Stomach smooth muscle (tissue), 2 donors: ENCODE data around the gene HADHA.

ENCODE experiments used
- H3K27ac ChIP-seq: one replicate; pipeline ENCODE4 v1.7.0; 2013; ENCODE audit warnings: mild to moderate bottlenecking, low read length, inconsistent platforms
- H3K27me3 ChIP-seq, 2 donors: one replicate each; pipeline ENCODE4 v1.7.0; 2013; ENCODE audit warnings: low read length in 2 of 2; ENCODE audit not compliant: insufficient read depth in 2 of 2, control insufficient read depth in 1 of 2
- H3K36me3 ChIP-seq, 2 donors: one replicate each; pipeline ENCODE4 v1.7.0; 2013; ENCODE audit warnings: low read length in 2 of 2; ENCODE audit not compliant: control insufficient read depth in 2 of 2, insufficient read depth in 2 of 2
- H3K4me1 ChIP-seq: one replicate; pipeline ENCODE4 v1.7.0; 2013; ENCODE audit warnings: low read length; ENCODE audit not compliant: control insufficient read depth, insufficient read depth
- H3K4me3 ChIP-seq, 2 donors: one replicate each; pipeline ENCODE4 v1.7.0; 2013; ENCODE audit warnings: low read length in 2 of 2
- H3K9ac ChIP-seq, 2 donors: one replicate each; pipeline ENCODE4 v1.7.0; 2013; ENCODE audit warnings: low read length in 2 of 2, mild to moderate bottlenecking in 1 of 2
- H3K9me3 ChIP-seq, 2 donors: one replicate each; pipeline ENCODE4 v1.7.0; 2013; ENCODE audit warnings: low read length in 2 of 2; ENCODE audit not compliant: control insufficient read depth in 2 of 2
- donor health status: healthy.
- donor health status: Pancreatic carcinoma.

HADHA gene

GRCh38 chr2:26217720-26218119, 26.7 kb downstream of the HADHA start:
- Histone ChIP-seq H3K27me3 (no peaks in the 10 kb centered on the region), H3K9ac (no peak overlapping the region), H3K4me3 (no peak overlapping the region), H3K36me3 (peaks cover 34 to 45% of the 10 kb centered on the region in 2 donors), H3K27ac (no peak overlapping the region), H3K4me1 (no peaks in the 10 kb centered on the region), H3K9me3 (no peaks in the 10 kb centered on the region)

- H3K4me3 ChIP-seq: no peak overlapping the region
- H3K36me3 ChIP-seq: peaks cover 37 to 44% of the 10 kb centered on the region in 2 donors
- no peaks in the 10 kb centered on the region for H3K9me3 ChIP-seq
- H3K27ac ChIP-seq: no peak overlapping the region
- H3K4me1 ChIP-seq: no peaks in the 10 kb centered on the region
- H3K27me3 ChIP-seq: no peaks in the 10 kb centered on the region
- H3K9ac ChIP-seq: no peak overlapping the region
Measured at GRCh38 chr2:26216587-26216986, 27.8 kb downstream of the HADHA start.

GRCh38 chr2:26215833-26216232, 28.6 kb downstream of the HADHA start:
- H3K27me3 ChIP-seq: no peaks in the 10 kb centered on the region
- H3K4me3 ChIP-seq: no peak overlapping the region
- no peak overlapping the region for H3K27ac ChIP-seq
- H3K4me1 ChIP-seq: no peaks in the 10 kb centered on the region
- H3K9ac ChIP-seq: no peak overlapping the region
- peaks cover 39 to 42% of the 10 kb centered on the region in 2 donors for H3K36me3 ChIP-seq
- no peaks in the 10 kb centered on the region for H3K9me3 ChIP-seq

- Histone ChIP-seq H3K4me3 (no peak overlapping the region), H3K27me3 (no peaks in the 10 kb centered on the region), H3K36me3 (peaks cover 44 to 49% of the 10 kb centered on the region in 2 donors), H3K9ac (no peak overlapping the region), H3K9me3 (no peaks in the 10 kb centered on the region), H3K4me1 (no peaks in the 10 kb centered on the region), H3K27ac (no peak overlapping the region)
Measured at GRCh38 chr2:26214759-26215158, 29.7 kb downstream of the HADHA start.

- Histone ChIP-seq H3K27me3 (no peaks in the 10 kb centered on the region), H3K4me1 (no peaks in the 10 kb centered on the region), H3K36me3 (peaks cover 57 to 70% of the 10 kb centered on the region in 2 donors), H3K9me3 (no peaks in the 10 kb centered on the region), H3K9ac (no peak overlapping the region), H3K27ac (no peak overlapping the region), H3K4me3 (no peak overlapping the region)
Measured at GRCh38 chr2:26212011-26212410, 32.4 kb downstream of the HADHA start.

- Histone ChIP-seq H3K9ac (no peak overlapping the region), H3K4me3 (no peak overlapping the region), H3K27me3 (no peaks in the 10 kb centered on the region), H3K27ac (no peak overlapping the region), H3K36me3 (peaks cover 50 to 51% of the 10 kb centered on the region in 2 donors), H3K4me1 (no peaks in the 10 kb centered on the region), H3K9me3 (no peaks in the 10 kb centered on the region)
Measured at GRCh38 chr2:26203906-26204305, 40.5 kb downstream of the HADHA start.

- Histone ChIP-seq H3K36me3 (peaks cover 42 to 45% of the 10 kb centered on the region in 2 donors), H3K4me3 (no peak overlapping the region), H3K9ac (no peak overlapping the region), H3K27ac (no peak overlapping the region), H3K4me1 (no peaks in the 10 kb centered on the region), H3K27me3 (no peaks in the 10 kb centered on the region), H3K9me3 (no peaks in the 10 kb centered on the region)
Measured at GRCh38 chr2:26202981-26203490, 41.4 kb downstream of the HADHA start.

GRCh38 chr2:26197516-26197915, 46.9 kb downstream of the HADHA start:
- H3K4me3 ChIP-seq: no peak overlapping the region
- no peaks in the 10 kb centered on the region for H3K4me1 ChIP-seq
- peaks cover 64 to 67% of the 10 kb centered on the region in 2 donors for H3K36me3 ChIP-seq
- no peak overlapping the region for H3K27ac ChIP-seq
- no peaks in the 10 kb centered on the region for H3K9me3 ChIP-seq
- no peak overlapping the region for H3K9ac ChIP-seq
- no peaks in the 10 kb centered on the region for H3K27me3 ChIP-seq

- H3K27ac ChIP-seq: no peak overlapping the region
- H3K27me3 ChIP-seq: no peaks in the 10 kb centered on the region
- no peaks in the 10 kb centered on the region for H3K9me3 ChIP-seq
- no peak overlapping the region for H3K4me3 ChIP-seq
- H3K9ac ChIP-seq: no peak overlapping the region
- no peaks in the 10 kb centered on the region for H3K4me1 ChIP-seq
- peaks cover 62 to 64% of the 10 kb centered on the region in 2 donors for H3K36me3 ChIP-seq
Measured at GRCh38 chr2:26196683-26197418, 47.6 kb downstream of the HADHA start.

- no peak overlapping the region for H3K27ac ChIP-seq
- no peaks in the 10 kb centered on the region for H3K4me1 ChIP-seq
- H3K9ac ChIP-seq: no peak overlapping the region
- peaks cover 62 to 74% of the 10 kb centered on the region in 2 donors for H3K36me3 ChIP-seq
- H3K4me3 ChIP-seq: no peak overlapping the region
- no peaks in the 10 kb centered on the region for H3K9me3 ChIP-seq
- H3K27me3 ChIP-seq: no peaks in the 10 kb centered on the region
Measured at GRCh38 chr2:26195040-26195984, 49.1 kb downstream of the HADHA start.
